Heart left ventricle (tissue), 16 donors: ENCODE data around the gene PTGER3. TPM values are rescaled to one million over a fixed set of nuclear protein-coding genes. Genes with fewer than 3 reads are reported as not detected.

Experiments used
- ATAC-seq, 4 donors: fragments of 200-7000 bp; cut with Tn5 transposase; one replicate each; pipeline ENCODE4 v1.9.1; 2020 to 2022; ENCODE audit warnings: moderate library complexity in 4 of 4, mild to moderate bottlenecking in 3 of 4, moderate number of reproducible peaks in 1 of 4
- DNase-seq, 5 donors: peaks; one replicate each; pipeline ENCODE4 v3.0.0-alpha.2; 2020
- H3K27ac ChIP-seq, 12 donors: fragments of 200-600 bp; sonication (generic) in 4 of 12; one replicate each; pipeline versions ENCODE4 v1.5.0 to v1.8.0; 2016 to 2022; ENCODE audit warnings: mild to moderate bottlenecking in 2 of 12
- H3K27me3 ChIP-seq, 9 donors: fragments of 200-600 bp; sonication (generic) in 2 of 9; one replicate each; pipeline versions ENCODE4 v1.5.1 to v1.8.0; 2016 to 2022; ENCODE audit warnings: mild to moderate bottlenecking in 3 of 9
- H3K36me3 ChIP-seq, 9 donors: fragments of 200-600 bp; sonication (generic) in 2 of 9; one replicate each; pipeline versions ENCODE4 v1.5.0 to v1.8.0; 2018 to 2022; ENCODE audit warnings: mild to moderate bottlenecking in 2 of 9
- H3K4me1 ChIP-seq, 12 donors: fragments of 200-600 bp; sonication (generic) in 4 of 12; one replicate each; pipeline versions ENCODE4 v1.5.0 to v1.8.0; 2016 to 2022; ENCODE audit warnings: mild to moderate bottlenecking in 3 of 12
- H3K4me3 ChIP-seq, 12 donors: fragments of 200-600 bp; sonication (generic) in 4 of 12; one replicate each; pipeline versions ENCODE4 v1.5.0 to v1.8.0; 2017 to 2022; ENCODE audit warnings: mild to moderate bottlenecking in 9 of 12, moderate library complexity in 4 of 12
- H3K9me3 ChIP-seq, 12 donors: fragments of 200-600 bp; sonication (generic) in 4 of 12; one replicate each; pipeline versions ENCODE4 v1.5.0 to v1.8.0; 2016 to 2022; ENCODE audit warnings: mild to moderate bottlenecking in 1 of 12
- CTCF ChIP-seq, 12 donors: fragments of 200-600 bp; sonication (generic) in 4 of 12; IDR thresholded peaks; one replicate each; pipeline versions ENCODE4 v1.5.0 to v1.8.0; 2018 to 2022; ENCODE audit warnings: antibody characterized with exemption in 12 of 12, mild to moderate bottlenecking in 5 of 12
- POLR2A ChIP-seq, 2 donors: fragments of 450-650 bp; IDR thresholded peaks; one replicate each; pipeline ENCODE4 v1.6.1; 2017; ENCODE audit warnings: antibody characterized with exemption in 2 of 2, mild to moderate bottlenecking in 2 of 2, moderate library complexity in 2 of 2
- WGBS, 4 donors: extraction: QIAGEN DNeasy Blood & Tissue Kit in 2 of 4; methylation state at CpG; one replicate each; pipeline versions ENCODE4 v1.1.5 to v1.1.7; 2013 to 2018; 5-methylcytosine and 5-hydroxymethylcytosine counted together
- intact Hi-C, 10 donors: fragments of 100-400 bp; cut with DNase I; formaldehyde crosslinking; loops; one replicate each; pipeline versions ENCODE4 v1.11.1 to v1.14.2; 2022
- polyA plus RNA-seq, 2 donors: library from polyadenylated mRNA; stranded (reverse); fragments of 200-250 nt; gene quantifications; one replicate each; pipeline ENCODE4 v1.2.3, GENCODE V29; 2013
- total RNA-seq, 9 donors: library from RNA; depleted of rRNA in 2 of 9; stranded (reverse); fragments of >200 nt in 2 of 9; fragmentation: NEBNext Ultra II Directional in 3 of 9; extraction: Animal tissue kit (Norgen Biotek cat#: 25700) in 3 of 9; gene quantifications; one replicate each; pipeline versions ENCODE4 v1.1.0 to v1.2.4, GENCODE V29; 2016 to 2023
- donor health status: ischemic (EF 13 %, LVEDD 7.1; RV severe dilation, severe dysfunction).
- donor health status: healthy with polysubstance abuse.
- donor health status: DM: no; HTN: yes; CAD: no.
- donor health status: DM: no; HTN: no; CAD: no.
- donor health status: ischemic (EF 25% LVEDD 6.9; RV normal size, moderate dysfunction).
- donor health status: ischemic (EF 25% LVEDD 5.7; RV mildly dilated, moderate dysfunction).
- donor health status: healthy.
- donor health status: DM: yes; HTN: yes; CAD: no.
- donor health status: ischemic (EF 35%, LVEDD 5.7; RV mildly dilated, moderate dysfunction).
- donor health status: nonischemic (EF 11% LVEDD 7.7; RV severe dilation, severe dysfunction).
- donor health status: DM: yes; HTN: yes; CAD: no.
- donor health status: PGD.
- donor health status: ischemic (EF 29% LVEDD 5.4; RV normal size, mild dysfunction).
- donor health status: nonischemic (EF 23%, LVEDD 6.1; RV moderate dilation, normal function).

PTGER3 gene
- total and polyA plus RNA-seq, 11 donors = 0.45 to 11.6 (median 1.3) TPM

DNA sequence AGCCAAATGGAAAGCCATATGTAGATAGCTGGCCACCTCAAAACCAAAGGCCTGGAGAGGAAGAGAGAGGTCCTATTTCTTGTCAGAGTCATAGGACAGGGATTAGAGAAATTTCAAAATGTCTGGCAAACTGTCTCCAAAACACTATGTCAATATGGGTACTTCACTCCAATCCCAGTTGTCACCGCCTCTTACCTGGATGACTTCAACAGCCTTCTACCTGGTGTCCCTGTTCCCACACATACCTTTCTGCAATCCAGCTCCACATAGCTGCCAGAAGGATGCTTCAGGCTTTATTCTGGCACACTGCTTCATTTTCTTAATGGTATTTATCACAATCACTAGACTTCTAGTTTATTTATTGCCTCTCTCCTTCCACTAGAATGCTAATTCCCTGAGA, 14.5 kb downstream of the PTGER3 start:
- H3K27ac ChIP-seq = no peak overlapping the region
- H3K27me3 ChIP-seq = peaks cover 0 to 44% (median 0%) of the 10 kb centered on the region in 9 donors
- no peak for DNase-seq
- no peak for TF ChIP-seq POLR2A (IDR thresholded peaks at IDR 0.05)
- no peak for TF ChIP-seq CTCF (IDR thresholded peaks at IDR 0.05)
- H3K9me3 ChIP-seq = no peaks in the 10 kb centered on the region
- intact Hi-C loops = no loop called here
- H3K36me3 ChIP-seq = no peaks in the 10 kb centered on the region
- 92 to 98% (median 95%) methylated on average over 1 of the region's 1 CpG for WGBS, 4 donors
- no peak for ATAC-seq
- H3K4me3 ChIP-seq = no peak overlapping the region
- no peaks in the 10 kb centered on the region for H3K4me1 ChIP-seq

GRCh38 chr1:71031426-71031825, 16.2 kb downstream of the PTGER3 start:
- no peaks in the 10 kb centered on the region for H3K4me1 ChIP-seq
- H3K36me3 ChIP-seq = no peaks in the 10 kb centered on the region
- DNase-seq = no peak
- TF ChIP-seq CTCF (IDR thresholded peaks at IDR 0.05) (no peak), POLR2A (IDR thresholded peaks at IDR 0.05) (no peak)
- ATAC-seq = no peak
- peaks cover 0 to 28% (median 0%) of the 10 kb centered on the region in 9 donors for H3K27me3 ChIP-seq
- intact Hi-C loops = no loop called here
- H3K27ac ChIP-seq = no peak overlapping the region
- H3K4me3 ChIP-seq = no peak overlapping the region
- H3K9me3 ChIP-seq = no peaks in the 10 kb centered on the region

DNA sequence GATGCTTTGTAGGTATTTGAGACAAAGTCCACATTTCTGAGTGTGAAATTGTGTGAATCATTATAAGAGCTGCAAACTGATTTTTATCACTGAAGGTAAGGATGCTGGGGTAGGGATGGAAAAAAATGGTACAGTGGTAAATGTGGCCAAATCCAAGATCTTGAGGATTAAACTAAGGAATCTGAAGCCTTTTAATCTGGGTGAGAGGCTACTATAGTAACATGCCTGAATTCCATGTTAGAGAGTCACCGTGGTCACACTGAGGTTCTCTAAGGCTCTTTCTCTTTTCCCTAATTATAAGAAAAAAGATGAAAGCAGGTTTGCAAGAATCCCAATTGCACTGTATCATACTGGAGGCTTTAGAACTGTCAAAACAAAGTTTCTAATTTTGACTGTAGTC, 17.6 kb downstream of the PTGER3 start:
- no peak overlapping the region for H3K4me3 ChIP-seq
- no peaks in the 10 kb centered on the region for H3K36me3 ChIP-seq
- TF ChIP-seq POLR2A (IDR thresholded peaks at IDR 0.05) (no peak), CTCF (IDR thresholded peaks at IDR 0.05) (no peak)
- DNase-seq = no peak
- H3K4me1 ChIP-seq = no peaks in the 10 kb centered on the region
- H3K27me3 ChIP-seq = peaks cover 0 to 19% (median 0%) of the 10 kb centered on the region in 9 donors
- H3K27ac ChIP-seq = no peak overlapping the region
- no peaks in the 10 kb centered on the region for H3K9me3 ChIP-seq
- WGBS, 4 donors = 83 to 98% (median 90%) methylated on average over 1 of the region's 1 CpG
- intact Hi-C loops = no loop called here
- no peak for ATAC-seq

DNA sequence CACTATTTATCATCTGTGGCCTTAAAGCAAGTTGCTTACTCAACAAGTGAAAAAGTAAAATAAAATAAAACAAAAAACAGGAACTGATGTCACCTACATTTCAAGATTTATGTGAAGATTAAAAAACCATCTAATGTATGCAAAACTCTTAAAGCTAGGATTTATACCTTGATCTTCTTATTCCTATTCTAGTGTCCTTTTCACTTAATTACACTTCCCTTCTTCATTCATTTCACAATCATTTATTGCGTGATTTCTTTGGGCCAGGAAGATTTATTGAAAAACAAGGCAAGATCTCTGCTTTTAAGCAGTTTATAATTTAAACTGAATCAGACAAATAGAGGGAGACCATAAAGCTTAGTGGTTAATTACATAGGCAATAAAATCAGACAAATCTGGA, 18.6 kb downstream of the PTGER3 start:
- no peak for ATAC-seq
- H3K27me3 ChIP-seq = peaks cover 0 to 18% (median 0%) of the 10 kb centered on the region in 9 donors
- no peaks in the 10 kb centered on the region for H3K36me3 ChIP-seq
- WGBS, 4 donors = 89 to 98% (median 95%) methylated on average over 1 of the region's 1 CpG
- no peaks in the 10 kb centered on the region for H3K9me3 ChIP-seq
- H3K27ac ChIP-seq = no peak overlapping the region
- intact Hi-C loops = loop anchor here in 1 of 10 donors (10.0 kb wide), 1 partner anchor 134 kb away; no protein-coding TSS in a partner anchor
- no peak overlapping the region for H3K4me3 ChIP-seq
- TF ChIP-seq CTCF (IDR thresholded peaks at IDR 0.05) (no peak), POLR2A (IDR thresholded peaks at IDR 0.05) (no peak)
- H3K4me1 ChIP-seq = no peaks in the 10 kb centered on the region
- DNase-seq = no peak
